Uterus (tissue), 2 donors: ENCODE measurements around the gene SLC25A21.

ENCODE experiments used
- CTCF ChIP-seq, 4 experiments: fragments of 200-600 bp in 2 of 4; fragments of 450-650 bp in 2 of 4; sonication (generic) in 2 of 4; IDR thresholded peaks; one replicate each; pipeline ENCODE4 v1.5.1; 2016 to 2019; ENCODE audit warnings: antibody characterized with exemption in 4 of 4, mild to moderate bottlenecking in 2 of 4, moderate library complexity in 1 of 4
- POLR2A ChIP-seq, 2 donors: fragments of 450-650 bp; IDR thresholded peaks; one replicate each; pipeline ENCODE4 v1.6.1; 2016; ENCODE audit warnings: antibody characterized with exemption in 2 of 2, mild to moderate bottlenecking in 1 of 2, moderate library complexity in 1 of 2

- no peak for TF ChIP-seq CTCF (IDR thresholded peaks at IDR 0.05)
- no peak for TF ChIP-seq POLR2A (IDR thresholded peaks at IDR 0.05)
Measured at GRCh38 chr14:37167151-37168047, 5.0 kb downstream of the SLC25A21 start.
